Keratinocyte (primary cell): ENCODE data around the gene EME2.

Source experiments
- CTCF ChIP-seq, 3 experiments: IDR thresholded peaks in 1 of 3; conservative IDR thresholded peaks in 1 of 3; optimal IDR thresholded peaks in 1 of 3; 2 replicates in 2 of 3; 3 replicates in 1 of 3; pipeline versions ENCODE3 to v1.5.1; 2011; ENCODE audit warnings: low read length in 3 of 3, mild to moderate bottlenecking in 3 of 3, moderate library complexity in 2 of 3, control low read depth in 1 of 3, inconsistent platforms in 1 of 3; ENCODE audit not compliant: insufficient read depth in 2 of 3; ENCODE audit errors: extremely low read depth in 1 of 3
- EZH2 ChIP-seq: IDR thresholded peaks from one replicate; pipeline ENCODE4 v1.6.1; 2012; ENCODE audit warnings: inconsistent platforms, mild to moderate bottlenecking, low read length, moderate library complexity

- TF ChIP-seq CTCF (optimal IDR thresholded peaks at IDR 0.05 in 1 of 3, IDR thresholded peaks at IDR 0.05 in 1 of 3, conservative IDR thresholded peaks at IDR 0.05 in 1 of 3; ENCODE audit: extremely low read depth in 1 of 3, insufficient read depth in 2 of 3, low read length in 3 of 3) (no peak), EZH2 (no peak)
Measured at GRCh38 chr16:1770328-1771187, 2.1 kb upstream of the EME2 start.
